Brain microvascular endothelial cell (primary cell): ENCODE data around the gene CLEC5A.

ENCODE experiments used
- DNase-seq: peaks from one replicate; pipeline ENCODE4 v3.0.0-alpha.2; 2020
- H3K27ac ChIP-seq: fragments of 250-450 bp; sonication (Bioruptor Pico); 2 replicates; pipeline ENCODE4 v1.5.1; 2020; ENCODE audit warnings: mild to moderate bottlenecking, moderate library complexity
- H3K27me3 ChIP-seq: fragments of 250-450 bp; sonication (Bioruptor Pico); replicated peaks from 2 replicates; pipeline ENCODE4 v1.5.1; 2020; ENCODE audit warnings: mild to moderate bottlenecking
- H3K36me3 ChIP-seq: fragments of 250-450 bp; sonication (Bioruptor Pico); replicated peaks from 2 replicates; pipeline ENCODE4 v1.5.1; 2020; ENCODE audit warnings: mild to moderate bottlenecking
- H3K4me3 ChIP-seq: 2 replicates; pipeline ENCODE4 v1.5.1; 2011; ENCODE audit warnings: low read depth, mild to moderate bottlenecking, control low read depth, low read length, moderate library complexity
- CTCF ChIP-seq: IDR thresholded peaks from 2 replicates; pipeline ENCODE4 v1.5.1; 2011; ENCODE audit warnings: low read depth, mild to moderate bottlenecking, moderate library complexity, low read length, control low read depth, inconsistent platforms; ENCODE audit errors: missing control alignments
- in situ Hi-C: cut with HindIII; loops from 2 replicates; pipeline ENCODE4 v1.10.0; 2017; ENCODE audit warnings: low sequenced_read_pairs, low pct_ligation_motif_present

Gene CLEC5A

GRCh38 chr7:141889321-141889720 is 57.5 kb downstream of the CLEC5A start:
- H3K4me3 ChIP-seq, result no peak overlapping the region
- H3K27ac ChIP-seq, result no peak overlapping the region
- H3K36me3 ChIP-seq, result no peaks in the 10 kb centered on the region
- H3K27me3 ChIP-seq, result no peaks in the 10 kb centered on the region
- in situ Hi-C loops, result no loop called here
- no peak for DNase-seq
- TF ChIP-seq CTCF, result no peak

GRCh38 chr7:141884539-141885225 is 62.1 kb downstream of the CLEC5A start:
- no peak for TF ChIP-seq CTCF
- H3K27ac ChIP-seq, result no peak overlapping the region
- in situ Hi-C loops, result no loop called here
- H3K4me3 ChIP-seq, result no peak overlapping the region
- H3K36me3 ChIP-seq, result no peaks in the 10 kb centered on the region
- H3K27me3 ChIP-seq, result no peaks in the 10 kb centered on the region
- no peak for DNase-seq

- no peaks in the 10 kb centered on the region for H3K36me3 ChIP-seq
- H3K27ac ChIP-seq, result no peak overlapping the region
- in situ Hi-C loops, result no loop called here
- H3K27me3 ChIP-seq, result no peaks in the 10 kb centered on the region
- no peak overlapping the region for H3K4me3 ChIP-seq
- no peak for DNase-seq
- no peak for TF ChIP-seq CTCF
Measured at GRCh38 chr7:141880960-141881359, 65.8 kb downstream of the CLEC5A start.

DNA sequence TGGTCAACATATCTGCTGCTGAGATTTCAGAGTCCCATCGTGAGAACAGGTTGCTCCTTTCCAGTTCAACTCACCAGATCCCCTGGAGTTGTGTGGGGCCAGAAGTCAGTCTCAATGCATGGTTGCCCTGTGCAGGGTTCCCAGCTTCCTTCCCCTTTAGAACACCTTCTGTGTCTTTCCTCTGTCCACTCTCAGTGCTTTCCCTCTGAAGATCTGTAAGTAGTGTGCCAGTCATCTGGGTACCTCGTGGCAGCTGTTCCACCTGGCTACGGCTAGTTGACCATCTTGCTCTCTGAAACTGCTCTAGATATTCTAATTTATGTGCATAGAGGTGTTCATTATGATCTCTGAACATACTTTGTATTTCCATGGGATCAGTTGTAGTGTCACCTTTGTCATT is 69.4 kb downstream of the CLEC5A start:
- DNase-seq, result no peak
- TF ChIP-seq CTCF, result no peak
- in situ Hi-C loops, result no loop called here
- Histone ChIP-seq H3K27ac (no peak overlapping the region), H3K4me3 (no peak overlapping the region), H3K36me3 (no peaks in the 10 kb centered on the region), H3K27me3 (no peaks in the 10 kb centered on the region)
